ENCODE measurements around the gene HSF2BP.
"Not testable (repeated sequence)": the region's sequence is repeated elsewhere in the genome, so short reads cannot be mapped to it uniquely, and the experiment has no call there.

The HSF2BP gene

DNA sequence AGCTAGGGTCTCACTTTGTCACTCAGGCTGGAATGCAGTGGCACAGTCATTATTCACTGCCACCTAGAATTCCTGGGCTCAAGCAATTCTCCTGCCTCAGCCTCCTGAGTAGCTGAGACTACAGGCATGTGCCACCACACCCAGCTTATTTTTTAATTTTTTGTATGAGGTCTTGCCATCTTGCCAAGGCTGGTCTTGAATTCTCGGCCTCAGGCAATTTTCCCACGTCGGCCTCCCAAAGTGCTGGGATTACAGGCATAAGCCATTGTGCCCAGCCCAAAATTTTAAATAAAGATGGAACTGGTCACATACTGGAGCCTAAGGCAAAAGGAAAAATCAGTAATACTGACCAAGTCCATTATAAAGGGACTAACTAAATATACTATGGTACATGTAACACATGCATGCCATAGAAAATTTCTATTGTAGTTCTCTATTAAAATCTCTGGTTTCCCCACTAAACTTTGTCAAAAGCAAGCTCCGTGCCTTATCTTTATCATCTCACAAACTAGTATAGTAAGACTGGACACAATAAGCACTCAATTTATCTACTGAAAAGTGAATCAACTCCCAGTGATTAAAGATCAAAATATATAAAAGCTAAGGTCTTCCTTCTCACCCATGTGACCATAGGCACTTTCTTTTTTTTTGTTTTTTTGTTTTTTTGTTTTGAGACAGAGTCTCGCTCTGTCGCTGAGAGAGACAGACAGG, 61.6 kb downstream of the HSF2BP start:
- H3K4me3 Mint-ChIP-seq, result no peak overlapping the region
- H3K27ac Mint-ChIP-seq, result no peak overlapping the region
- H3K36me3 Mint-ChIP-seq (ENCODE audit: low read depth), result no peaks in the 10 kb centered on the region
- intact Hi-C loops (cut with micrococcal nuclease), result no loop called here
- H3K4me1 Mint-ChIP-seq (ENCODE audit: low read depth), result peaks cover 7% of the 10 kb centered on the region
- peaks cover 13% of the 10 kb centered on the region for H3K27me3 Mint-ChIP-seq
- no peaks in the 10 kb centered on the region for H3K9me3 Mint-ChIP-seq

DNA sequence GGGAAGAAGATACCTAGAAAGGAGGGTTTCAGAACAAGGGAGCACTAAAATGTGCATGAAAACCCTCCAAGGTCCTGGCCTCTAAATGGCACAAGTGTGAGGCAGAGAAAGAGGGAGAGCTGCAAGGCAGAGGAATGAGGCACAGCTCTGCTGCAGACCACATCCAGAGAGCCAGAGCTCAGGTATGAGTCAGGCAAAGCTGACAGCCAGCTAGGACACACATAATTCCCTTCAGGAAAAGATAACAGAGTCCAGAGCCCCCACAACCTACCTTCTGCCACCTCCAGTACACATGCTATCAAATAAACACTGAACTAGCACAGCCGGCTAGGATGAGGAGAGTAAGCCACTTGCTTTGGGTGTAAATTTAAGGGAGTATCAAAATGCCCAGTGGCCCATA, 62.2 kb downstream of the HSF2BP start:
- Mint-ChIP-seq H3K27ac (no peak overlapping the region), H3K4me1 (ENCODE audit: low read depth) (peaks cover 7% of the 10 kb centered on the region)
- intact Hi-C loops (cut with micrococcal nuclease), result no loop called here

DNA sequence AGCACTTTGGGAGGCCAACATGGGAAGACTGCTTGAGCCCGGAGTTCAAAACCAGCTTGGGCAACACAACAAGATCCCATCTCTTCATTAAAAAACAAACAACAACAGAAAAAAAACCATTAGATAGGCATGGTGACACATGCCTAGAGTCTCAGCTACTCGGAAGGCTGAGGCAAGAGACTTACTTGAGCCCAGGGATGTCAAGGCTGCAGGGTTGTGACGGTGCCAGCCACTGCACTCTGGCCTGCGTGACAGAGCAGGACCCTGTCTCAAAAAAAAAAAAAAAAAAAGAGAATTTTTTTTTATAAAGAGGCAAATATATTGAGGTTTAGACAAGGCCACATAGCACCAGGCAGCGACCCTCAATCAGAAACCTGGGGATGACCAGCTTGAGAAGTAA, 62.7 kb downstream of the HSF2BP start:
- no peaks in the 10 kb centered on the region for H3K9me3 Mint-ChIP-seq
- intact Hi-C loops (cut with micrococcal nuclease), result no loop called here
- peaks cover 7% of the 10 kb centered on the region for H3K4me1 Mint-ChIP-seq (ENCODE audit: low read depth)
- peaks cover 14% of the 10 kb centered on the region for H3K27me3 Mint-ChIP-seq
- no peak overlapping the region for H3K4me3 Mint-ChIP-seq
- H3K36me3 Mint-ChIP-seq (ENCODE audit: low read depth), result no peaks in the 10 kb centered on the region
- no peak overlapping the region for H3K27ac Mint-ChIP-seq

More for the DNA sequence above, 62.2 kb downstream of the HSF2BP start:
- Mint-ChIP-seq H3K36me3 (ENCODE audit: low read depth) (no peaks in the 10 kb centered on the region), H3K9me3 (no peaks in the 10 kb centered on the region), H3K27me3 (peaks cover 14% of the 10 kb centered on the region), H3K4me3 (no peak overlapping the region)

DNA sequence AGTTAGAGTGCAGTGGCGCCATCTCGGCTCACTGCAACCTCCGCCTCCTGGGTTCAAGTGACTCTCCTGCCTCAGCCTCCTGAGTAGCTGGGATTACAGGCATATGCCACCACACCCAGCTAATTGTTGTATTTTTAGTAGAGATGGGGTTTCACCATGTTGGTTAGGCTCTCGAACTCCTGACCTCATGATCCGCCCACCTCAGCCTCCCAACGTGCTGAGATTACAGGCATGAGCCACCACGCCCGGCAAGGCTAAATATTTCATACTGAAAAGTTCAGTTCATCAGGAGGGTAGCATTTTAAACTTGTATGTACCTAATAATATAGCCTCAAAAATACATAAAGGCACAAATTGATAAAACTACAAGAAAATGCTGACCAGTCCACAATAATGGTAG, 63.5 kb downstream of the HSF2BP start:
- H3K4me1 Mint-ChIP-seq (ENCODE audit: low read depth); H3K27ac Mint-ChIP-seq; H3K36me3 Mint-ChIP-seq (ENCODE audit: low read depth); intact Hi-C loops (cut with micrococcal nuclease); H3K9me3 Mint-ChIP-seq; H3K4me3 Mint-ChIP-seq: not testable (repeated sequence)
- peaks cover 14% of the 10 kb centered on the region for H3K27me3 Mint-ChIP-seq

DNA sequence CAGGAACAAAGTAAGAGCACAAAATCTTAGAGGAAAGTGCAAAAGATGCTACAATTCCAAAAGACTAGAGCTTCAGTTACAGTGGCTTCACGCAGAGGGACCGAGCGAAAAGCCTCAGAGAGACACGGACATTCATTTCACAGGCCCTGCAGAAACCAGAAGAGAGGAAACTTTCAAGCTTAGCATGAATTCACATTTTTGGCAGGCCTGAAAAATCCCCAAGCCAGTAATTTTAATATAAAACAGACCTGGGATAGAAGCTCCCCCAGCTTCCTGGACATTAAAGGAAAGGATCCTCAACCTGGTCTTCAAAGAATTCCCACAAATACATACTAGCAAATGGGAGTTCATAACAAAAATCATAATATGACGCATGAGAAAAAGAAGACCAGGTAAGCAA, 66.2 kb downstream of the HSF2BP start:
- H3K4me3 Mint-ChIP-seq, result no peak overlapping the region

DNA sequence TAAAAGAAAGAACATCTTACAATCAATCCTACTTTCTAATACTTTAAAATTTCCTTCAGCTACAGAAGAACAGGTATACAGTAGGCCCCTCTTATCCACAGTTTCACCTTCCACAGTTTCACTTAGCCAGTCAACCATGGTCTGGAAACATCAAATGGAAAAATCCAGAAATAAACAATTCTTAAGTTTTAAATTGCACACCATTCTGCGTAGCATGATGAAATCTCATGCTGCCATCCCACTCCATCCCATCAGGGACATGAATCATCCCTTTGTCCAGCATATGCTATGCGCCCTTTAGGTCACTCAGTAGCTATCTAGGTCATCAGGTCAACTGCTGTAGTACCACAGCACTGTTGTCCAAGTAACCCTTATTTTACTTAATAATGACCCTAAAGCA, 67.7 kb downstream of the HSF2BP start:
- Mint-ChIP-seq H3K4me1 (ENCODE audit: low read depth) (no peaks in the 10 kb centered on the region), H3K4me3 (no peak overlapping the region), H3K36me3 (ENCODE audit: low read depth) (no peaks in the 10 kb centered on the region), H3K9me3 (no peaks in the 10 kb centered on the region), H3K27ac (no peak overlapping the region), H3K27me3 (peaks cover 16% of the 10 kb centered on the region)
- intact Hi-C loops (cut with micrococcal nuclease), result no loop called here

More for the DNA sequence above, 66.2 kb downstream of the HSF2BP start:
- peaks cover 16% of the 10 kb centered on the region for H3K27me3 Mint-ChIP-seq
- no peak overlapping the region for H3K27ac Mint-ChIP-seq
- intact Hi-C loops (cut with micrococcal nuclease), result no loop called here
- no peaks in the 10 kb centered on the region for H3K9me3 Mint-ChIP-seq
- no peaks in the 10 kb centered on the region for H3K36me3 Mint-ChIP-seq (ENCODE audit: low read depth)
- H3K4me1 Mint-ChIP-seq (ENCODE audit: low read depth), result no peaks in the 10 kb centered on the region

DNA sequence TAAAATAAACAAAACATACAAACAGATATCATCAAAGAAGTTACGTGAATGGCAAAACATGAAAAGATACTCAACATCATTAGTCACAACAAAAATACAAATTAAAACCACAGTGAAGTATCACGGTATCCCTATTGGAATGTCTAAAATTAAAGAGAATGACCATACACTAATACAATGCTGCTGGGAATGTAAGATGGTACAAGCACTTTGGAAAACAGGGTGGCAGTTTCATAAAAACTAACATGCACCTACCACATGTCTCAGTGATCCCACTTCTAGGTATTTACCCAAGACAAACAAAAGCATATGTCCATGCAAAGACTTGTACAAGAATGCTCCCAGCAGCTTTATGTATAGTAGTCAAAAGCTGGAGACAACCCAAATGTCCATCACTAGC, 69.1 kb downstream of the HSF2BP start:
- Mint-ChIP-seq H3K4me3 (no peak overlapping the region), H3K27me3 (peaks cover 14% of the 10 kb centered on the region), H3K27ac (no peak overlapping the region), H3K4me1 (ENCODE audit: low read depth) (peaks cover 10% of the 10 kb centered on the region), H3K9me3 (no peaks in the 10 kb centered on the region), H3K36me3 (ENCODE audit: low read depth) (no peaks in the 10 kb centered on the region)
- intact Hi-C loops (cut with micrococcal nuclease), result no loop called here

DNA sequence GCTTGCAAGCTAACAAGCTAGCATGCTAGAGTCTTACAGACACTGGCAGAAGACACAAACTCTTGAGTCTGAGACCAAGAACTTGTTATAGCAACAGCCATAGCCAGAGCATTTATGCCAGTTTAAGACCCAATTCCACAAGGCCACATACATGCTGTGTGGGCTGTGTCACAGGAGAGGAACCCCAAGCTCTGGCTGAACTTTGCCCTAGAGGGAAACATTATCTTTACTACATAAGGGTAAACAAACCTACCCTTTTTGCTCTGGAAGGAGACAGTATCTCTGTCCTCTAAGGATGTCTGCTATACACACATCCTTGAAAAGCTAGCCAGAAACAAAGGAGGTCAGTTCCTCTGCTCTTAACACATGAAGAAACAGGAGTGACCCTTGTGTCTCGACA, 70.3 kb downstream of the HSF2BP start:
- peaks cover 10% of the 10 kb centered on the region for H3K4me1 Mint-ChIP-seq (ENCODE audit: low read depth)
- peaks cover 9% of the 10 kb centered on the region for H3K27me3 Mint-ChIP-seq
- H3K36me3 Mint-ChIP-seq (ENCODE audit: low read depth), result no peaks in the 10 kb centered on the region
- no peaks in the 10 kb centered on the region for H3K9me3 Mint-ChIP-seq
- intact Hi-C loops (cut with micrococcal nuclease), result no loop called here
- H3K4me3 Mint-ChIP-seq, result no peak overlapping the region
- H3K27ac Mint-ChIP-seq, result no peak overlapping the region

DNA sequence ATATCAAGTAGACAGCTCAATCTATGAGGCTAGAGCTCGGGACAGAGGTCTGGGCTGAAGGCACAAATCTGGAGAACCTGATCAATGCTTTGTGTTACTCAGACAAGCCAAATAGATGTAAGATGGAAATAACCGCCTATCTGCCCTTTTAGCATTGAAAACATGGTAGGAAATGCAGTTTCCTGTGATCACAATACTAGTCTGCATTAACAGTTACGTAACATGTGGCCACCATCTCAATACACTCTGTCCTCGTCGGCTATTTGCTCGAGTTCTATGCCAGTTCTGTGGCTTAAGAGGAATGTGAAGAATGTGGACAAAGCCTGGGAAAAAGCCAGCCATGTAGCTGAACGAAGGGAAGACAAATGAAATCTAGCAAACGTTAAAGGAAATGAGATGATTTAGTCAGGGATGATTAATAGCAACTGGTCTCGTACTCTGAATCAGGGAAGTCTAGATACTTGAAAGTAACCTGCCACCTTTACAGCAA, 73.3 kb downstream of the HSF2BP start:
- no peaks in the 10 kb centered on the region for H3K9me3 Mint-ChIP-seq
- no peaks in the 10 kb centered on the region for H3K36me3 Mint-ChIP-seq (ENCODE audit: low read depth)
- H3K4me1 Mint-ChIP-seq (ENCODE audit: low read depth), result peaks cover 10% of the 10 kb centered on the region
- H3K27ac Mint-ChIP-seq, result no peak overlapping the region
- intact Hi-C loops (cut with micrococcal nuclease), result no loop called here
- no peak overlapping the region for H3K4me3 Mint-ChIP-seq
- H3K27me3 Mint-ChIP-seq, result peaks cover 7% of the 10 kb centered on the region

DNA sequence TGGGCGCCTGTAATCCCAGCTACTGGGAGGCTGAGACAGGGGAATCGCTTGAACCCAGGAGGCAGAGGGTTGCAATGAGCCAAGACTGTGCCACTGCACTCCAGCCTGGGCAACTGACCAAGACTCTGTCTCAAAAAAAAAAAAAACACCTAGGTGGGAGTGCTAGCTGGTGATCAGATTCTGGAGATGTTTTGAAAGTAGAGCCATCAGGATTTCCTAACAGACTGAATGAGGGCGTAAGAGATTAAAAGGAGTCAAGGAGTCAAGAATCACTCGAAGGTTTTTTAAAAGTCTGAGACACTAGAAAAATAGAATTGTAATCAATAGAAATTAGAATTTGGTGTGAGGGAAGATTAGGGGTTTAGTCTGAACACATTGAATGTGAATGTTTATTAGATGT, 73.8 kb downstream of the HSF2BP start:
- H3K27ac Mint-ChIP-seq, result no peak overlapping the region
- peaks cover 10% of the 10 kb centered on the region for H3K4me1 Mint-ChIP-seq (ENCODE audit: low read depth)
- H3K36me3 Mint-ChIP-seq (ENCODE audit: low read depth), result no peaks in the 10 kb centered on the region
- H3K27me3 Mint-ChIP-seq, result peaks cover 6% of the 10 kb centered on the region
- H3K4me3 Mint-ChIP-seq, result no peak overlapping the region
- no peaks in the 10 kb centered on the region for H3K9me3 Mint-ChIP-seq
- intact Hi-C loops (cut with micrococcal nuclease), result no loop called here

DNA sequence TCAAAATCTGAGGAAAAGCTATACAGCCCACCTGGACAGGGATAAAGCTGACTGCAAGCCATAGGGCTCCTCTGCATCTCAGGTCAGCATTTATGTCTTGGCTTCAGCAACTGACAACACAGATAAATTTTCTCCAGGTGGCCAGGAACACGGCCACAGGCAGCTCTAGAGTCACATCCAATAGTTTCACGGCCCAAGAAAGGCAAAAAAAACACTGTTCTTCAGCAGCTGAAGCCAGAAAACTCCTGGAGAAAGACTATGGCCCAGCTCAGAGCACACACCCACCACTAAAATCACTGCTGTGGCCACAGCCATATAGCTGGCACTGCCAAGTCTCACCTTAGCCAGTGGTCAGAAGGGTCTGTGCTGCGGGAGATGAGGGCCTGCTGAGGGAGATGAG, 77.8 kb downstream of the HSF2BP start:
- intact Hi-C loops (cut with micrococcal nuclease), result no loop called here
- peaks cover 10% of the 10 kb centered on the region for H3K4me1 Mint-ChIP-seq (ENCODE audit: low read depth)
- no peak overlapping the region for H3K4me3 Mint-ChIP-seq
- no peaks in the 10 kb centered on the region for H3K36me3 Mint-ChIP-seq (ENCODE audit: low read depth)
- no peaks in the 10 kb centered on the region for H3K9me3 Mint-ChIP-seq
- H3K27ac Mint-ChIP-seq, result peak overlapping the region; percentile 33
- H3K27me3 Mint-ChIP-seq, result peaks cover 7% of the 10 kb centered on the region

DNA sequence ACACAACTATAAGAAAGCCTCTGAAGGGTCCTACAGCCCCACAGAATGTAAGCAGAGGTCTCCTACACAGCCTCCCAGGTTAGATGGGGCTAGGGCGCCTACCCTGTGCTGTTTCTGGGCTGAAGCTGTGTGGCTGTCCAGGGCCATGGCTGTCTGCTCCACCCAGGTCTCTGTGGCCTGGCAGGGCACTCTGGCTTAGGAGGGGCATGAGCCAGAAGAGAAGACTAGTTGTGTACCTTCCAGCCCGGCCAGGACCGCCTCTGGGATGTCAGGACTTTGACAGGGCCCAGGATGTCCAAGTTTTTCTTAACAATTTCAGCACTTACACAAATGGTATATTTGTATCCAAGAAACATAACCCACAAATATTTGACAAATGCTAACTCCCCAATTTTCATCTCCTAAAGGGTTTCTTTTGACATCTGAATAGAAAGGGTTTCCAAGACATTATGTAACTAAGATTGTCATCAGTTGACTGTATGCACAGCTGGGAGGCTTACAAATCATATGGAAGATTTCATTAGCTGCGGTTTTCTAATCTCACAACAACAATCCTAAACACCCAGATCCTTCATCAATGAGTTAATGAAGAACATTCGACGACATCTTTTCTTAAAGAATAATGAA, 80.5 kb downstream of the HSF2BP start:
- Mint-ChIP-seq H3K9me3 (no peaks in the 10 kb centered on the region), H3K27me3 (peaks cover 5% of the 10 kb centered on the region), H3K36me3 (ENCODE audit: low read depth) (no peaks in the 10 kb centered on the region), H3K4me1 (ENCODE audit: low read depth) (peaks cover 18% of the 10 kb centered on the region), H3K4me3 (no peak overlapping the region), H3K27ac (no peak overlapping the region)
- intact Hi-C loops (cut with micrococcal nuclease), result no loop called here

DNA sequence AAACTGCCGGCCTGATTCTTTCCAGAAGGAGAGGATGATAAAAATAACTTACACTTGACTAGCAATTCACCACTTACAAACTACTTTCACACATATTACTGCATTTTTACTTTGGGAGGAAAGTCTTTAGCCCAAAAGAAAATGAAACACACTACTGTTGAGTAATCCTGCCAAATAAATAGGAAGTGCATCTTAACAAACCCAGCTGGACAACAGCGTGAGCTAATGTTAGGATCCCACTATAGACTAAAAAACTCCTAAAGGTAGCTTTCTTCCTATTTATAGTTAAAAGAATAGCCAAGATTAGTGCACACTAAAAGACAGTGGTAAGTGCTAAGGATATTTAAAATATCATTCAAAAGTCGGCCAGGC, 83.8 kb downstream of the HSF2BP start:
- Mint-ChIP-seq H3K4me3 (no peak overlapping the region), H3K4me1 (ENCODE audit: low read depth) (peaks cover 28% of the 10 kb centered on the region), H3K9me3 (no peaks in the 10 kb centered on the region), H3K27me3 (peaks cover 7% of the 10 kb centered on the region), H3K36me3 (ENCODE audit: low read depth) (no peaks in the 10 kb centered on the region), H3K27ac (peak overlapping the region; percentile 85)
- intact Hi-C loops (cut with micrococcal nuclease), result no loop called here

DNA sequence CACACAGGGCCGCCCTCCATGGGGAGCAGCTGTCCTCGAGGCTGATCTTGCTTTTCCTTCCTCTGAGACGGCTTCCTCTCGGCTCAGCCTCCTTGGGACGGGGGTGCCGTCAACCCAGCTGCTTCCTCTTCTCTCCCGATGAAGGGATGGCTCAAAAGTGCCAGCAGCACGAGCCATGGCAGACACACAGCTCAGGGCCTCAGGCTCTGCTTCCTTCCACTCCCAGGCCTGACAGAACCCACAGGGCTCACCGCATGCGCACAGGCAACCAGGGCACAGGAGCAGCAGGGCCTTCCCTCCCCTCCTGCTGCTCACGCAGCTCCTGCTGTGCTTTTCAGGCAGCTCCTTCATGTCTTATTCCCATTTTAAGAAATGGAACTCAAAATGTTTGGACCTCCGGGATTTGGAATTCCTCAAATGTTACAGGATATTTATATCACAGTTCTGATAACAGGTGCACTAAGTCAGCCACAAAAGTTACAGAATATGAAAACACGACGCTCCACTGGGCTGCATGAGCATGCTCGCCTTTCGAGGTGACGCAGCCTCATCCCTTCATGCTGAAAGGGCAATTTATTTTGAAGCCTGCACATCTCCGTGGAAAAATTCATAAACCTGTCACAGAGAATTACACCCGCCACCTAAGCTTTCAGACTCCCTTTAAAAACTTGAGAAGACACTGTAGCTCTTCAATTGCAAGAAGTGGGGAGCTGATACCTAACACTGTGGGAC, 84.4 kb downstream of the HSF2BP start:
- H3K4me3 Mint-ChIP-seq, result peak overlapping the region; percentile 4
- peaks cover 28% of the 10 kb centered on the region for H3K4me1 Mint-ChIP-seq (ENCODE audit: low read depth)
- no peaks in the 10 kb centered on the region for H3K36me3 Mint-ChIP-seq (ENCODE audit: low read depth)
- H3K9me3 Mint-ChIP-seq, result no peaks in the 10 kb centered on the region
- peaks cover 7% of the 10 kb centered on the region for H3K27me3 Mint-ChIP-seq
- intact Hi-C loops (cut with micrococcal nuclease), result no loop called here
- peak overlapping the region; percentile 85 for H3K27ac Mint-ChIP-seq

Measured in dendritic cell treated with granulocyte-macrophage colony-stimulating factor and Interleukin-4, amounts not matched to agents 40 ng/mL and 50 ng/mL, for 4 days (primary cell).